Measurements from ENCODE around the gene ZMIZ1. TPM values are rescaled to one million over a fixed set of nuclear protein-coding genes. Genes with fewer than 3 reads are reported as not detected.

ZMIZ1 gene
- total RNA-seq, 2 experiments from 2014 or later, result 27.3 to 28.2 TPM

DNA sequence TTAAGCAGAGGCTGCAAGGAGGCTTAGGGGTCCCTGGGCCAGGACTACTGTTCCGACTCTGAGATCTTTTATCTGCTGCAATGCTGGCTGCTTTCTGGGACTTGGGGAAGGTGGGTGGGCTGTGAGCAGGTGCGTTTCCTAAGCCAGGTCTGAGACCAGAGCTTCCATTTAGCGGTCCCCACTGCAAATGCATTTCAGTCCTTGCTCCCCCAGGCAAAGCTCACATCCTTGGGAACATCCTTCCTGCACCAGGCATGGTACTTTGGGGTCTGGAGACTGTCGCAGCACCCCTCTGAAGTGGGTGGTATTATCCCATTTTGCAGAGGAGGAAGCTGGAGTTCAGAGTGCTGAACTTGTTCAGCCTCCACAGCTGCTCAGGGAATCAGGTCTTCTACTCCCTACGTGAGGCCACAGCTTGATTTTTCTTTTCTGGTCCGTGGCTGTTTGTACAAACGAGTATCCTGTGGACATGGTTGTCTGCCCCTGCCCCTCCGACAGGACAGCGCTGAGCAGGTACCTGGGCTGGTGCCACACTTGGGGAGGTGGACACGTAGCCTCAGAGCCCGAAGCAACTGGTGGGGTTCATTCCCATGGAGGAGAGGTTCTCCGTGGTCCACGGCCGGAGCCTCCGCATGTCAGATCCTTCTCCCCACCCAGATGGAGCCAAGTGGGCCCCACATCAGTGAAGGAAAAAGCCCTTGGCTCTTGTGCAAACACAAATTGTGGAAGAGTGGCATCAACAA lies 20.0 kb downstream of the ZMIZ1 start:
- Mint-ChIP-seq H3K4me3 (no peak overlapping the region), H3K4me1 (peaks cover 44% of the 10 kb centered on the region), H3K9me3 (no peaks in the 10 kb centered on the region), H3K27me3 (no peaks in the 10 kb centered on the region), H3K27ac (no peak overlapping the region), H3K36me3 (no peaks in the 10 kb centered on the region)
- no peak for DNase-seq

DNA sequence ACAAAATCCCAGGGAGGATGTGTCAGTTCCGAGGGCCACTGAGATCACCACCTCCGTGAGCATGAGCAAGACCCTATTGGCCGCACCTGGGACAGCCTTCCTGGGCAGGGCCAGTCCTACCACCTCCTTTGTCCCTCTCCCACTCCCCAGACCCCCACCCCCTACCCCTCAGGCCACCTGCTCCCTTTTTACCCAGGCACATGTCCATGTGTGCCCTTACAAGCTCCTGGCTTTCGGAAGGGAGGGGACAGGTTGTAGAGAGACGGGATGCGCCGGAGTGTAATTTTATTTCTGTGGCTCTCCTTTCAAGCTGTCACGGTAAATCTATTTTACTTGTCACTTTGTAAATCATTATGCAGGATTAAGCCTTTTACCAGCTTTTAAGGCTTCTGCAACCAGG lies 20.9 kb downstream of the ZMIZ1 start:
- Mint-ChIP-seq H3K4me1 (peaks cover 37% of the 10 kb centered on the region), H3K4me3 (no peak overlapping the region), H3K9me3 (no peaks in the 10 kb centered on the region), H3K27ac (no peak overlapping the region), H3K27me3 (no peaks in the 10 kb centered on the region), H3K36me3 (no peaks in the 10 kb centered on the region)
- no peak for DNase-seq

DNA sequence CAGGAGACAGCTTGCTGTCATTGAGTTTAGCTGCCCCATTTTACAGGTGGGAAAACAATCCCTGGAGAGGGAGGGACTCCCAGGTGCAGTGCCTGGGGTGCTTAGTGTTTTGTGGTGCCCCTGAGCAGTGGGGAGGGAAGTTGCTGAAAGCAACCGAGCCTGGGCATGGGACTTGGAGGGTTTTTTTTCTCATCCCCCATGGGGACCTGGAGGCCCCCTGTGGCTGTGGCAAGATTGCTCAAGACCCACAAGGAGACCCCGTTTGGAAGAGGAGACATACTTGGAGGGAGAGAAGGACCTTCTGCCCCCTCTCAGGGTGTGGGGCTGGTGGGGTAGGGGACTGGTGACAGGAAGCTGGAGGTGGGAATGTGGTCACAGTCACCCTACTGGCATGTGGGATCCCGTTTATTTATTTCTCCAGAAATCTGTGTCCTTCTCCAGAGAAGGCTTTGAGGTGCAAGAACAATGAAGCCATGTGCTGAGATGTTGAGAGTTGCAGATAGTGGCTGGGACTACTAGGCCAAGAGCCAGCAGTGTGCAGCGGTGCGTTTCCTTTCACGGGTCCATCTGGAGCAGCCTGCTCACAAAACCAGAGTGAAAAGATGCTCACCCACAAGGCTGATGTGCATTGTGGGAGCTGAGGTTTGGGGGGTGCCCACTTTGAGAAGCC lies 21.5 kb downstream of the ZMIZ1 start:
- Mint-ChIP-seq H3K36me3 (no peaks in the 10 kb centered on the region), H3K4me1 (peaks cover 35% of the 10 kb centered on the region), H3K27ac (no peak overlapping the region), H3K27me3 (no peaks in the 10 kb centered on the region), H3K9me3 (no peaks in the 10 kb centered on the region), H3K4me3 (no peak overlapping the region)
- no peak for DNase-seq

DNA sequence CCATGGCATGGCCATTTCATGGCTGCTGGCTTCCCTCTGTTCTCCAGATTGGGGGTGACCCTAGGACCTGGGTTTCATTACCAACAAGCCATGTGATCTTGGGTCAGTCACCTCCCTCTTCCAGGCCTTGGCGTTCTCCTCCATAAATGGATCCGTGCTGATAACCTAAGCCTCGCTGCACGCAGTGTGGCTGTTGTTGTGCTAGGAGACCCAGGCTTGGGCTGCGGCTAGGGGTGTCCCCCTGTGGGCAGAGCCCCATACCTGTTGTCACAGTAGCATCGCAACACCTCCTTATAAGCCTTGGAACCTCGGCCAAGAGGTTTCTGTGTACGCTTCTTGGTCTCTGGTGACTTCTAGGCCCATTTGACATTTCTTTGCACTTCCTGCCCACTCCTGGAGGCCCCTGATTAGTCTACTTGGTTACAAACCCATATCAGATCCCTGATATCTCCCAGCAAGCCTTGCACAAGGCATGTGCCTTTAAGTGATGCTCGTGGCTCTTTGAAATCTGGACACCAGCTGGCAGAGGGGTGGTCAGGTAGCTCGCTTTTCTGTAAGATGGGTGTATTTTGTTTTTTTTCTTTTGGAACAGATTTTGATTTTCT lies 23.6 kb downstream of the ZMIZ1 start:
- H3K4me1 Mint-ChIP-seq, result peaks cover 27% of the 10 kb centered on the region
- H3K27ac Mint-ChIP-seq, result no peak overlapping the region

DNA sequence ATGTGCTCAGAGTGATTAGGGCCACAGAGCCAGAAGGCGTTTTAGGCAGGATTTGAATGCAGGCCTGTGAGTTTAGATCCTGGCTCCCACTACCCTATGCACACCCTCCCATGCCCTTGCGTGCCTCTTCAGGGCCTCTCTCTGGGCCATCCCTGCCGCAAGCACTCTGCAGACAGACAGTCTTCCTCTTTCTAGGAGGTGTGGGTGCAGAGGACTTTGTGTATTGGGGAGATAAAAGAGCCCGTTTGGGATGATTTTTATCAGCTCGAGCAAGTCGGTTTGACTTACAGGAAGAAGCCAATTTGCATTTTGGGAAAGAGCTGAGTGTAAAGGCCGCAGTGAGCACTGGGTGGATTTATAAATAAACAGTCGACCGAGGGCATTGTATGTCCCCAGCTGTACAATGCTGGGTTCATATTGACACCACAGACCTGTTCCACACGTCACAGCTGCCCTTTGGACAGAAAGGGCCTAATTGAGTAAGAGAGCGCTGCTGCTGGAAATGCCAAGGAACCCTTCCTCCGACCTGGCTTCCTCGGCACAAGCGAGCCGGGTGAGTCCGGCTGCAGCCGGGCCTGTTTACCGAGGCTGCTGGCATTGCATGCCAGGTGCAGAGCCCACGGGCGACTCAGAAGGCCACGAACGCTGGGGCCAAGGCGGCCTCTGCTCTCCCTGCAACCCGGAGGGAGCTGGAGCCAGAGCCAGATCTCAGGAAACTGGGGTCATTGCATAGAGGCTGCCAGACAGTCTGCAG lies 25.1 kb downstream of the ZMIZ1 start:
- Mint-ChIP-seq H3K9me3 (no peaks in the 10 kb centered on the region), H3K4me3 (no peak overlapping the region), H3K4me1 (peaks cover 31% of the 10 kb centered on the region), H3K36me3 (no peaks in the 10 kb centered on the region), H3K27me3 (no peaks in the 10 kb centered on the region), H3K27ac (no peak overlapping the region)
- DNase-seq, result no peak

More for the DNA sequence above, 23.6 kb downstream of the ZMIZ1 start:
- Mint-ChIP-seq H3K36me3 (no peaks in the 10 kb centered on the region), H3K9me3 (no peaks in the 10 kb centered on the region), H3K27me3 (no peaks in the 10 kb centered on the region), H3K4me3 (peak overlapping the region; percentile 5)
- no peak for DNase-seq

DNA sequence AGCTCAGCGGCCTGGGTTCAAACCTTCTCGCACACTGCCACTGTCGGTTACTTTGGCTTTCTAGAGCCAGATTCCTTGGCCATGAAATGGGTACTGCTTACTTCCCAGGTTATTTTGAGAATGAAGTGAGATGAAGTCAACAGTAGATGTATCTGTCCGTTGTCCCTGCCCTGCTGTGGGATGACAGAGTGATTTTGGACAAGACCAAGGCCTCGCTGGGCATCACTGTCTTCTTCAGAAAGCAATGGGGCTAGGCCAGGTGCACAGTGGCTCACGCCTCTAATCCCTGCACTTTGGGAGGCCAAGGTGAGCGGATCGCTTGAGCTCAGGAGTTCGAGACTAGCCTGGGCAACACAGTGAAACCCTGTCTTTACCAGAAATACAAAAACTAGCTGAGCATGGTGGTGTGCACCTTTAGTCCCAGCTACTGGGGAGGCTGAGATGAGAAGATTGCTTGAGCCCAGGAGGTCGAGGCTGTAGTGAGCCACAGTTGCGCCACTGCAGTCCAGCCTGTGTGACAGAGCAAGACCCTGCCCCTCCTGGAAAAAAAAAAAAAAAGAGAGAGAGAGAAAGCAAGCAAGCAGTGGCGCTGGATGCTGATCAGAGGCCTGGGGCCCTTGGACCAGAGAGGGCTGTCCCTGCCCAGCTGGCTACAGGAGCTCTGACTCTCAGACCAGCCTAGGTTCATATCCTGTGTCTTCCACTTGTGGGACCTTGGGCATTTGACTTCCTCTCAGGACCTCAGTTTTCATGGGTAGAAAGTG lies 25.8 kb downstream of the ZMIZ1 start:
- H3K4me1 Mint-ChIP-seq, result peaks cover 31% of the 10 kb centered on the region
- no peaks in the 10 kb centered on the region for H3K9me3 Mint-ChIP-seq
- H3K27ac Mint-ChIP-seq, result no peak overlapping the region
- no peaks in the 10 kb centered on the region for H3K27me3 Mint-ChIP-seq
- no peak overlapping the region for H3K4me3 Mint-ChIP-seq
- DNase-seq, result no peak
- H3K36me3 Mint-ChIP-seq, result no peaks in the 10 kb centered on the region

DNA sequence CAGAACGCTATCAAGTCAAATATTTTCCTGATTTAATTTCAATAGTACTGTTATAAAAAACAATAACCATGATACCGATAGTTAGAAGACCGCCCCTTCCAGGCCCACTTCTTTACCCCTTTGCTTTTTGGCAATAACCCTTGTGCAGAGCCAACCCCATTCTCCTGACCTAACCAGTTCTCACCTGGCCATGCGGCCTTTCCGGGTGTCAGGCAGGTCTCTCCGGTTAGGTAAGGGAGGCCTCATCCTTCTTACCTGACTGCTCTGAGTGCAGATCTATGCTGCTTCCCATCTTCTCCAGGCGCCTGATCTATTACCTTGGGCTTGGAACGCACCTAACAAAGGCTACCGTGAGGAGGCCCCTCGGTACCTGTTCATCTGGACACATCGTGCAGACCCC lies 26.6 kb downstream of the ZMIZ1 start:
- peaks cover 28% of the 10 kb centered on the region for H3K4me1 Mint-ChIP-seq
- H3K27ac Mint-ChIP-seq, result no peak overlapping the region
- H3K4me3 Mint-ChIP-seq, result no peak overlapping the region
- no peaks in the 10 kb centered on the region for H3K36me3 Mint-ChIP-seq
- no peaks in the 10 kb centered on the region for H3K9me3 Mint-ChIP-seq
- DNase-seq, result no peak
- H3K27me3 Mint-ChIP-seq, result no peaks in the 10 kb centered on the region

DNA sequence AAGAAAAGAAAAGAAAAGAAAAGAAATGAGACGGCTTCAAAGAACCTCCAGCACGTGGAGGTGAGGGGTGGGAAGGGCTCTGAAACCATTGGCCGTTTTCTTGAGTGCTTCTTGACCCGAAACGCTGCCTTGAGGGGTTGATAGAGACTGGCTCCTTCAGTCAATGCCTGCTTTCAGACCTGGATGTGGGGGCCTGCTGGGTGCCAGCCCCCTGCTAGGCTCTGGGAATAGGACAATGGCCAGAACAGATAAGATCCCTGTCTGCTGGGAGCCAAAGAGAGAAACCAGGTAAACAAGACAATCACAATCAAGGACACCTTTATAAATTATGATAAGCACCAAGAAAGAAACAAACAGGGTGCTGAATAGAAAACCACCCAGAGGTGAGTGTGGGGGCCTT lies 27.7 kb downstream of the ZMIZ1 start:
- DNase-seq, result no peak
- H3K27me3 Mint-ChIP-seq, result no peaks in the 10 kb centered on the region
- H3K4me1 Mint-ChIP-seq, result peaks cover 30% of the 10 kb centered on the region
- H3K27ac Mint-ChIP-seq, result no peak overlapping the region
- no peaks in the 10 kb centered on the region for H3K9me3 Mint-ChIP-seq
- no peak overlapping the region for H3K4me3 Mint-ChIP-seq
- no peaks in the 10 kb centered on the region for H3K36me3 Mint-ChIP-seq

DNA sequence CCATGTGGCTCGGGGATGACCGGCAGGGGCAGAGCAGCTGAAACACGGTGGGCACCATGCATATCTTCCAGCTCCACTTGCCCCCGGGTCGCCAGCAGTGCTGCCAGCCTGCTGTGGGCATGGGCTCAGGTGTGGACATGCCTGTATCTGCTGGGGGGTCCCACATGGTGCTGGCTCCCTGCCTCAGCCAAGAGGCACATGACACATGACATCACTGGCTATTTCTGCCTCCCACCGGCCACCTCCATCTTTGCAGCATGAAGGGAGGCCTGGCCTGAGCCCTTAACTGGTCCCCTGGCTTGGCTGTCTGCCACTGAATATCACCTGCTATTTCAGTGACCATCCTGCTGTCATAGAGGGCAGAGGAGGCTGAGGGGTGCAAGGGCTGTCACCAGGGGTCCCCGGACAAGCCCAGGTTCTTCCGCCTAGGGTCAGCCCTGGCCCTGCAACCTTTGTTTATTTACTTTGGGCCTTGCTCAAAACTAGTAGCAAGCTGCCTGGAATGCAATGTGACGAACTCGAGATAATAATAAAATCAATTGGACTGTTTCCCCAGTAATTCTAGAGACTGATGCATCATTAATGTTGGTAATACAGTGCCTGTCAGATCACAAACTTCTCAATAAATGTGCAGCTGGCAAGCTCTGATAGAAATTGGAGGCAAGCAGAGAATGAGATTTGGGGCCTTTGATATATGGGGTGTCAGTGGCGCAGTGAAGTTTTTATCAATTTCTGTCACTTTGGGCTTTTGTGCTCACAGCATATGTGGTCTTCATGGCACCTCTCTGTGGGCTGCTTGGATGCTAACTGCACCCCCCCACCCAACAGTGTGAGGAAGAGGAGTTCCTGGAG lies 28.5 kb downstream of the ZMIZ1 start:
- DNase-seq, result no peak
- Mint-ChIP-seq H3K4me3 (no peak overlapping the region), H3K9me3 (no peaks in the 10 kb centered on the region), H3K36me3 (no peaks in the 10 kb centered on the region), H3K27ac (no peak overlapping the region), H3K4me1 (peaks cover 27% of the 10 kb centered on the region), H3K27me3 (no peaks in the 10 kb centered on the region)

DNA sequence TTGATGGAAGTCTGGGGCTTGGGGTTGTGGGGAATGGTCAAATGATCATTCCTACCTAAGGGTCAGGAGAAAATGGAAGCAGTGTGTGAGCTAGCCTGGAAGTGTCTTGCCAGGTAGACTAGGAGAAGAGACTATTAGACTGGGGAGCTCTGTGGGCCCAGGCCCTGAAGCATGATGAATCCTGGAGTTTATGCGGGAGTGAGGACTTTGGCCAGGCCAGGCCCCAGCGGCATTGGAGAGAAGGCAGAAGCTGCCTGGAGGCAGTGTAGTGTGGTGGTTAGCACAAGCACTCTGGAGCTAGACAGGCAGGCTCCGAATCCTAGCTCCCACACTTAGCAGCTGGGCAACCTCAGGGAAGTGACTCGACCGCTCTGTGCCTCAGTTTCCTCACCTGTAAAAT lies 29.3 kb downstream of the ZMIZ1 start:
- Mint-ChIP-seq H3K27me3 (no peaks in the 10 kb centered on the region), H3K4me1 (peaks cover 26% of the 10 kb centered on the region), H3K27ac (no peak overlapping the region), H3K36me3 (no peaks in the 10 kb centered on the region), H3K4me3 (no peak overlapping the region), H3K9me3 (no peaks in the 10 kb centered on the region)
- DNase-seq, result no peak

DNA sequence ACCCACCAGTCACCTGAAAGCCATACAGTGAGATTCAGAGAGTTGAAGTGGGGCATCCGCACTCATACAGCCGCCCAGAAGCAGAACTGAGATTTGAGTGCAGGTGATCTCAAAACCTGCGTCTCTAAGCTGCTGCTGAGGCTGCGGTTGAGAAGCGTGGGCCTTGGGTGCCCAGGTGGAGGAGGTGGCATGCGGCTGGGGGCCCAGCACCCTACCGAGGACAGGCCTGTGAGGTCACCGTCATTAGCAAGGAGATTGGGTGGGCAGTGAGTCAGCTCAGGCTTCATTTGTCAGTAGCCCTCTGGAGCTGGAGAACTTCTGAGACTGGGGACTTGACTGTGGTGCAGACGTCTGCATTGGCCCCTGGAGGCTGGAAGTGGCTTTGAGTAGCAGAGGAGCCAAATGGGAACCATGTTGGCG lies 29.8 kb downstream of the ZMIZ1 start:
- no peak overlapping the region for H3K4me3 Mint-ChIP-seq

DNA sequence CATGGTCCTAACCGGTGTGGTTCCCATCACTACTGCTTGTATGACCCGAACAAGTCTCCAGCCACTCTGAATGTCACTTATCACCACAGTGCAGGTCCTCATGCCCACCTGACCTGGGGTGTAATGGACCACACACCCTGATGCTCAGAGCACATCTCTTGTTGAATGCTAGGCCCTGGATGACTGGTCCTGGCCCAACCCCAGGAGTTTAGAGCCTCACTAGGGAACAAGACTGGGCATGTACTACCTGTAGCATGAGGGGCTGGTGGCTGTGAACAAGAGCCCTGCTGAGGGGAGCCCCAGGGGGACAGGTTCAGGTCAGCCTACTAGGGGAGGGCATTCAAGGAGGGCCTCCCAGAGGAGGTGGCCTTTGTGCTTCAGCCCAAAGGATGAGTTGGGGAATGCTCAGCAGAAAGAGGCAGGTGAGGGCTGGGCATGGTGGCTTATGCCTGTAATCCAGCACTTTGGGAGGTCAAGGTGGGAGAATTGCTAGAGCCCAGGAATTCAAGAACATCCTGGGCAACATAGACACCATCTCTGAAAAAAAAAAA lies 31.2 kb downstream of the ZMIZ1 start:
- Mint-ChIP-seq H3K36me3 (no peaks in the 10 kb centered on the region), H3K27ac (no peak overlapping the region), H3K9me3 (no peaks in the 10 kb centered on the region), H3K4me1 (peaks cover 29% of the 10 kb centered on the region), H3K4me3 (no peak overlapping the region), H3K27me3 (no peaks in the 10 kb centered on the region)
- no peak for DNase-seq

More for the DNA sequence above, 29.8 kb downstream of the ZMIZ1 start:
- H3K4me1 Mint-ChIP-seq, result peaks cover 27% of the 10 kb centered on the region
- no peak overlapping the region for H3K27ac Mint-ChIP-seq
- H3K27me3 Mint-ChIP-seq, result no peaks in the 10 kb centered on the region
- no peaks in the 10 kb centered on the region for H3K36me3 Mint-ChIP-seq
- no peak for DNase-seq
- H3K9me3 Mint-ChIP-seq, result no peaks in the 10 kb centered on the region

DNA sequence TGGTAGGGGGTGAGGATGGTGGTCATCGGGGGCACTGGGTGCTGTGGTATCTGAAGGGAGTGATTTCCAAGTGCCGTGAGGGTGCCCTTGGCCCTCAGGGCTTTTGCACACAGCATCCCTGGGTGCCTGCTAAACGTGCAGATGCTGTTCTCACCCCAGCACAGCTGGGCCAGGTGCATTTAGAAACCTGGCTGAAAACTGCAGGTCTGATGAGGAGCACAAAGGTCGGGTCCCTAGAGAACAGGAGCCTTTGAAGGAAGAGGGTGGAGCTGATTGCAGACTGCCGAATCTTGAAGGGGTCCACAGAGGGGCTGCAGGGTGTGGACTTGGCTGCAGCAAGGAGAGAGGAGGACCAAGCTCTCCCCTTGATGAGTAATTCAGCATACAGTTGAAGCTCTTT lies 32.0 kb downstream of the ZMIZ1 start:
- H3K27ac Mint-ChIP-seq, result no peak overlapping the region
- peaks cover 29% of the 10 kb centered on the region for H3K4me1 Mint-ChIP-seq
- no peaks in the 10 kb centered on the region for H3K27me3 Mint-ChIP-seq
- no peak for DNase-seq
- no peaks in the 10 kb centered on the region for H3K9me3 Mint-ChIP-seq
- H3K36me3 Mint-ChIP-seq, result no peaks in the 10 kb centered on the region
- H3K4me3 Mint-ChIP-seq, result no peak overlapping the region

All from activated naive CD8-positive, alpha-beta T cell treated with anti-CD3 and anti-CD28 coated beads for 36 hours (primary cell).